Measurements from ENCODE around the gene ZC3H12D. TPM values are rescaled to one million over a fixed set of nuclear protein-coding genes. Genes with fewer than 3 reads are reported as not detected.

Gene ZC3H12D
- total and polyA plus RNA-seq, 2 donors (not counting 3 experiments of a cell fraction or from before 2014, with no cell fraction given) = 0.06 TPM; not detected in 1

DNA sequence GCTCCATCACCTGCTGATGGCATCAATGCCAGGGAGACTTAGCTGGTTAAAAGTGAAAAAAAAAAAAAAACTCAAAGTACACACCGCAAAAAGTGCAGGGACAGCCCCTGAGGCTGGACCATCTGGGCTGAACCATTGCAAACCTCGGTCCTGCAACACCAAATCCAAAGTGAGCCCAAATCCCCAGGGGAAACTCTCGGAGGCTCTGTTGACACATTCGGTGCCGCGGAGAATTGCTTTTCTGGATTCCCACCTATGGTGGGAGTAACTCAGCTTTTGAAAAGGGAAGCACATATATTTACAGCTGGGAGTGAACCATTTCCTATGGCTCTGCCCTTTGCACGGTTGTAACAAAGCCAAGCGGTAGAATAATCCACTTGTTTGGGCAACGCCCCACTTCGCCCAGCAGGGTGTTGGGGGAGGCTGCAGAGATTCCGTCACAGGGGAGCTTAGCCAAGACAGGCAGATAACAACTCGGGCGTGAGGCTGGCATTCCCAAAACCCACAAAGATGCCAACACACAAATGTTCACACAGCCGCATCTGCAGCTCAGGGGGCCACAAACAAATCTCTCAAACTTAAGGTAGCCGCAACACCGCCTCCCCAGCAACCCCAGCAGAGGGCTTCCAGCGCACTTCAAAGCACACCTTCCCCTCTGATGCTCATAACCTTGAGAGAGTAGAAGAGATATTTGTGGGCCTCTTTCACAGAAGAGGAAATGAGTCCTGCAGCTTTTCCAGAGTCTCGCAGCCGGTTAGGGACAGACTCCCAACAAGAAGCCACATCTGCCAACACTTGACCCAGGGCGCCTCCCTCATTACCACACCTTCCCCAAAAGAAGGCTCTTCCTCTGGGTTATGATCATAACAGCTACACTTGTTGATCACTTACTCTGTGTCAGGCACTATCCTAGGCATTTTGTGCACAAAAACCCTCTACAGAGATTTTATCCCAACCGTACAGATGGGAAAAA, 11.4 kb downstream of the ZC3H12D start:
- intact Hi-C loops (cut with micrococcal nuclease) = no loop called here
- TF ChIP-seq, protein P1, sequence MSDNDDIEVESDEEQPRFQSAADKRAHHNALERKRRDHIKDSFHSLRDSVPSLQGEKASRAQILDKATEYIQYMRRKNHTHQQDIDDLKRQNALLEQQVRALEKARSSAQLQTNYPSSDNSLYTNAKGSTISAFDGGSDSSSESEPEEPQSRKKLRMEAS (IDR thresholded peaks at IDR 0.05; ENCODE audit: insufficient read depth, insufficient read length) = no peak
- TF ChIP-seq POLR2A (IDR thresholded peaks at IDR 0.05; ENCODE audit: low read depth, low read length) = no peak
- TF ChIP-seq FOS (IDR thresholded peaks at IDR 0.05; ENCODE audit: borderline replicate concordance, insufficient read depth, low read length) = no peak
- no peak for TF ChIP-seq JUN (IDR thresholded peaks at IDR 0.05; ENCODE audit: borderline replicate concordance, insufficient read depth, insufficient read length, low read depth)
- TF ChIP-seq, protein P2, sequence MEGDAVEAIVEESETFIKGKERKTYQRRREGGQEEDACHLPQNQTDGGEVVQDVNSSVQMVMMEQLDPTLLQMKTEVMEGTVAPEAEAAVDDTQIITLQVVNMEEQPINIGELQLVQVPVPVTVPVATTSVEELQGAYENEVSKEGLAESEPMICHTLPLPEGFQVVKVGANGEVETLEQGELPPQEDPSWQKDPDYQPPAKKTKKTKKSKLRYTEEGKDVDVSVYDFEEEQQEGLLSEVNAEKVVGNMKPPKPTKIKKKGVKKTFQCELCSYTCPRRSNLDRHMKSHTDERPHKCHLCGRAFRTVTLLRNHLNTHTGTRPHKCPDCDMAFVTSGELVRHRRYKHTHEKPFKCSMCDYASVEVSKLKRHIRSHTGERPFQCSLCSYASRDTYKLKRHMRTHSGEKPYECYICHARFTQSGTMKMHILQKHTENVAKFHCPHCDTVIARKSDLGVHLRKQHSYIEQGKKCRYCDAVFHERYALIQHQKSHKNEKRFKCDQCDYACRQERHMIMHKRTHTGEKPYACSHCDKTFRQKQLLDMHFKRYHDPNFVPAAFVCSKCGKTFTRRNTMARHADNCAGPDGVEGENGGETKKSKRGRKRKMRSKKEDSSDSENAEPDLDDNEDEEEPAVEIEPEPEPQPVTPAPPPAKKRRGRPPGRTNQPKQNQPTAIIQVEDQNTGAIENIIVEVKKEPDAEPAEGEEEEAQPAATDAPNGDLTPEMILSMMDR (IDR thresholded peaks at IDR 0.05; ENCODE audit: extremely low read depth in 1 of 2, insufficient read depth in 1 of 2, low read depth in 1 of 2, low read length in 2 of 2) = no peak
- TF ChIP-seq POLR2AphosphoS5 (IDR thresholded peaks at IDR 0.05; ENCODE audit: insufficient read depth, low read depth, low read length) = no peak
- TF ChIP-seq EZH2 (IDR thresholded peaks at IDR 0.05; ENCODE audit: borderline replicate concordance, low read depth, low read length, severe bottlenecking) = no peak
- TF ChIP-seq GATA2 (IDR thresholded peaks at IDR 0.05; ENCODE audit: insufficient read depth, insufficient read length, low read depth, low read length) = no peak
- TF ChIP-seq MYC (IDR thresholded peaks at IDR 0.05; ENCODE audit: low read depth, low read length) = no peak
- no TSS peak for BruUV-seq (replicated peaks)
- no peaks in the 10 kb centered on the region for H3K36me3 ChIP-seq (ENCODE audit: control insufficient read depth in 2 of 2, extremely low read depth in 1 of 2, insufficient read depth in 2 of 2, low read length in 2 of 2)
- no peaks in the 10 kb centered on the region for H4K20me1 ChIP-seq (replicated peaks; ENCODE audit: control insufficient read depth, extremely low read depth, insufficient read depth, low read length)
- ChIA-PET CTCF (interaction anchor here (1.2 to 1.9 kb wide), 5 partner anchors 8 to 42 kb away, joined by 3 to 4 read pairs (median 3); no protein-coding TSS in a partner anchor), POLR2A (interaction anchor here (0.5 kb wide), 1 partner anchor 17 kb away, joined by 4 read pairs; no protein-coding TSS in a partner anchor)
- no peaks in the 10 kb centered on the region for H3K79me2 ChIP-seq (ENCODE audit: control insufficient read depth, insufficient read depth, low read length)
- H3K4me3 ChIP-seq (replicated peaks in 1 of 3; ENCODE audit: insufficient read depth in 1 of 3, low read depth in 1 of 3, low read length in 3 of 3) = no peak overlapping the region
- DNase-seq (ENCODE audit: low read depth, low spot score) (no peak), FAIRE-seq (no peak)
- dilution Hi-C loops (cut with MboI; ENCODE audit: extremely low pct_ligation_motif_present, low sequenced_read_pairs) = no loop called here
- no peak overlapping the region for H3K27ac ChIP-seq (ENCODE audit: insufficient read depth, low read depth, low read length)
- no peaks in the 10 kb centered on the region for H3K9me3 ChIP-seq (replicated peaks; ENCODE audit: control insufficient read depth, insufficient read depth, low read length)
- no peak overlapping the region for H3K9ac ChIP-seq (replicated peaks; ENCODE audit: extremely low read depth, insufficient read depth, low read length)
- no peak overlapping the region for H3K4me2 ChIP-seq (ENCODE audit: insufficient read depth, low read length)
- no peaks in the 10 kb centered on the region for H3K4me1 ChIP-seq (ENCODE audit: control insufficient read depth, extremely low read depth, insufficient read depth, low read length)
- H3K9me1 ChIP-seq (replicated peaks; ENCODE audit: control insufficient read depth, extremely low read depth, insufficient read depth, low read length) = no peaks in the 10 kb centered on the region
- H3K27me3 ChIP-seq (ENCODE audit: control insufficient read depth in 2 of 2, insufficient read depth in 2 of 2, low read length in 2 of 2) = peaks cover 10 to 21% of the 10 kb centered on the region in 2 experiments
- no peak overlapping the region for H2AFZ ChIP-seq (ENCODE audit: low read depth, low read length)

All from endothelial cell of umbilical vein (primary cell).